ENCODE data around the gene BRIP1.
A peak's percentile ranks its signal among the peaks of the same experiment; 100 is the strongest.
"Not testable (repeated sequence)": the region's sequence is repeated elsewhere in the genome, so short reads cannot be mapped to it uniquely, and the experiment has no call there.

Gene BRIP1

DNA sequence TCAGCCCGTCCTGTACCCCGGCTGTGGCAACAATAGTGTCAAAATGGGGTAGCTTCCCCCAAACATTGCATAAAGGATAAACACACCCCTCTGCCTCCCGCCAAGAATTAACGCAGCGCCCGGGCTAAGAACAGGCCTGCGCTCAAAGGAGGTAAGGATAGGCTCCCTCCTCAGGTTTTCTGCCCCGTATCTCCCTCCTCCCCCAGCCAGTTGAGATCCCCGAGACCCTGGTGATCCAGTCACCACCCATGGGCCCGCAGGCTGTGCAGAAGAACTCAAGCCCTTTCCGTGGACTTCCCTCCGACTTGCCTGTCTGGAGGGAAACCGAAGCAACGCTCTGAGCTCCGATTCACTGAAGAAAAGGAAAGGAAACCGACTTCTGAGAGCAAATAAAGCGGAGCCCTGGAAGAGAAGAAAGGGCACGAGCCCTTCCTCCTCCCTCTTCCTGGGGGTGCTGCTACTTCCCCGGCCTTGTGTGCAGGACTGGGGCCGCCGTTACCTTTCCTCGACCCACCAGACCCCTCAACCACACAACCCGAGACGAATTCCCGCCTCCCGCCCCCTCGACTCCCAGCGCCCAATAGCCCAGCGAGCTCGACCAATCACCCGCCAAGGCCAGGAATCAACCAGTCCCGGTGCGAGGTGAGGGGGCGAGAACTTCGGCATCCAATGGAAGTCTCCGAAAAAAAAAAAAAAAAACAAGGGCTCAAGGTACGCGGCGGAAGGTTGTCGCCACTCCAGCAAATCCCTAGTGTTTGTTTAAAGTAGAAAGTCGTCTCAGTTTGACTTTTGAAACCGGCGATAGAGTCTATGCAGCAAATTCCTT lies at the start of gene BRIP1:
BRIP1 (minus strand) TSS at position 554 of the 826 bp plus-strand sequence. CDS start 1,989 bp downstream, outside the sequence.
- DNase-seq (ENCODE audit: low read depth in 2 of 2) = peak; percentile 67 to 73

DNA sequence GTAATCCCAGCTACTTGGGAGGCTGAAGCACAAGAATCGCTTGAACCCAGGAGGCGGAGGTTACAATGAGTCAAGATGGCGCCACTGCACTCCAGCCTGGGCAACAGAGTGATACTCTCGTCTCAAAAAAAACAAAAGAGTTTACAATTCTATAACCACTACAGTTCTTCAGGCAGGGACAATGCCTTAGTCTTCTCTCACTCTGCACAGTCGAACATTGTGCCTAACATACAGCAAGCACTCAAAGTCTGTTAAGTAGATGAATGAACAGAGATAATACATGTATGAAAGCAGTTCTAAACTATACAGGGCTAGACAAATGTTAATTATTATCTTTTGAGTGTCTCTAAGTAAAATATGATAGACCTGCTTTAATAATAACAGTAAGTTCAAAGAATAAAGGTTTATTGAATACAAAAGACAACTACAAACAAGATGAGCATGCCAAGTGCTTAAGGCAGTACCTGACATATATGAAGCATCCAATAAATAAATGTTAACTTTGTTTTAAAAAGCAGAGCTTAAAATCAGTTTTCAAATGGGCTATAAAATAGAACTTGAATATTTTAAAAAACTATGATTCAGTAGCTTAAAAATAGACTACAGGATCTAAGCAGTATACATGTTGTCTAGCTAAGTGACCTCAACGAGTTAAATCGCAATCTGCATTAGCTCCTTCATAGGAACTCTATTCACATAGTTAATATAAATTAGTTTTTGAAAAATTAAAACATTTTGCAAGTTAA lies 45.1 kb upstream of the BRIP1 start:
- no peak for DNase-seq (ENCODE audit: low read depth in 2 of 2)

DNA sequence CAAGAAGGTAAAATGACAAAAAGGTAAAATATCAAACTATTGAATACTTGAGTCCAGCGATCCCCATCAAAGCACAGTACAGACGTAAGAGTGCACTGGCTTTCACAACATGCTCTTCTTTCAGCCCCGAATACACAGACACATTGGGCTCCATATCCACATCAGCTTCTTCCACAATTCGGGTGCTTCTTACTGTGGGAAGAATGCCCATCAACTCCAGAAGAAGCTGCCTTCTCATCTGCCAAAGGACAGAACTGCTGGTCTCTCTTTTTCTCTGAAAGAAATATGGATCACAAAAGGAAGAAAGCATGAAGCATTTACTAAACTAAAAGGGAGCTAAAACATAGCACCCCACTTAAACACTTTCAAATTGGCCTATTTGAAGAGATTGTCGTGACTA lies 44.0 kb upstream of the BRIP1 start:
- DNase-seq (ENCODE audit: low read depth in 2 of 2) = no peak

DNA sequence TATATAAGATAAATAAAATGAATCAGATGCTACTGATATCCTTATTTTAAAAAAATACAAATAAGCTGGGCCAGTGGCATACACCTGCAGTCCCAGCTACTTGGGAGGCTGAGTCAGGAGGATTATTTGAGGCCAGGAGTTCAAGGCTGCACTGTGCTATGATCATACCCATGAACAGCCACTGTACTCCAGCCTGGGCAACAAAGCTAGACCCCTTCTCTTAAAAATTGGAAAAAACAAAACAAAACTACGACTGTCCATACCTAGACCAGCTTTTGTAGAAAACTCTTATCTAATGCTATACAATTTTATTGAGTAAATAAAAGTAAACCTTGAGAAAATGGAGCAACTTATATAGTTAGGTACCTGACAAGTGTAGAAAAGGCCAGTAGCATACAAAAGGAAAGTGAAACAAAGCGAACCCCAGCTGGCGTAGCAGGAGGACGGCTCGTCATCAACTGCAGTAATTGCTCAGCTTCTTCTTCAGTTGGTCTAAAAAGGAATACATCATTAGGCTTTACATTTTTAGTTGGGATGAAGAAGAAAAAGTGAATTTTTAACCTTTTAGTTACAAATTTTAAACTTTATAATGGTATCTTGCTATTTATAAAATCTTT lies 40.9 kb upstream of the BRIP1 start:
- no peak for DNase-seq (ENCODE audit: low read depth in 2 of 2)

DNA sequence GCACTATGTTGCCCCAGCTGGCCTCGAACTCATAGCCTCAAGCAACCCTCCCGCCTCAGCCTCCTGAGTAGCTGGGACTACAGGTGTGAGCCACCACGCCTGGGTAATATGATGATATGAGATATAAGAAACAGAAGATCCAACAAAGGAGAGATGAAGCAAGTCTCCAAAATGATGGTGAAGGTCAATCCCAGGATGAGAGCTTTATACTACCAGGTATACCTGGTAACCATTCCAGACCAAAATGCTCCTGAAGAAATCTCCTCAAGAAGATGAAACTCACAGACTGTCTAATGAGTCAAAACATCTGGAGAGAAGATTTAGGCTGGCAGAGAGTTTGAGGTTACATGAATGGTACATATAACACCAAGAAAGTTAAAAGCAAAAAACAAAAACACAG lies 39.9 kb upstream of the BRIP1 start:
- DNase-seq (ENCODE audit: low read depth in 2 of 2) = no peak

DNA sequence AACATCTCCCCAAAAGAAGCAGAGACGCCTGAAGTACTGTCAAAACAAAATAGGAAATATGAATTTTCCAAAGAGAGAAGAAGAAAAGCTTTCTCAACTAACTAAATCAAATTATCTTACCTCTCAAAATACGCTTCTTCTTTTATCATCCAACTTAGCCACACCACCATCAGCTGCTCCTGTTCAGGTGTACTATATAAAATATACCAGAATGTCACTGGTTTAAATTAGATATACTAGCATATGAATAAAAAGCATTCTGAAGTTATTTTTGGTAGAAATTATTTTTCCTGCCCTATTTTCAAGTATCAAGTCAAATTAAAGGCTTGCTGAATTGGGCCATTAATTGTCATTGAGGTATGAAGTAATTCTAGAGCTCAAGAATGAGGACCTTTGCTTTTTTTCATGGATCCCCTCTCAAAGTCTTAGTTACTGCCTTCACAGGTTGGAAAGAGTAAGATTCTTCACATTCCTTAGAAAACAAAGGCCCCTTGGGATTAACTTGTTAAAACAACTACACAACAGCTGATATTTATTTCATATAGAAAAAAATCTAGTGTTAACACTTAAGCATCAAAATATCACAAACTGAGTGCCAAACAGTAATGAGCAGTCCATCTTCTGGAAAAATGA lies 34.3 kb upstream of the BRIP1 start:
- no peak for DNase-seq (ENCODE audit: low read depth in 2 of 2)

DNA sequence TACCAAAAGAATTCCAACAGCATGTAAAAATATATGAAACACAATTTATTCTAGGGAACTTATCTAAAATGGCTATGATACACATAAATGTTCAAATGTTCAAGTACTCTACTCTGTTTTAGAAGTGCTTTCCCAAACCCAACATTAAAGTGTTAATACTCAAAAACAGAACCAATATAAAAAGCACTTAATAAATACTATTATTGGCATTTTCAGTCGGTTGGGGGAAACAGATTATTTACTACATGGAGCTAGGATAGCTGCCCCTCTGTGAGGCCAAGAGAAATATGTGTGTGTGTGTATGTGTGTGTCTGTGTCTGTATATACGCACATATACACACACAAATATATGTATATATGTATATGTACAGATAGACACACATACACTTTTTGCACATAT lies 32.1 kb upstream of the BRIP1 start:
- no peak for DNase-seq (ENCODE audit: low read depth in 2 of 2)

DNA sequence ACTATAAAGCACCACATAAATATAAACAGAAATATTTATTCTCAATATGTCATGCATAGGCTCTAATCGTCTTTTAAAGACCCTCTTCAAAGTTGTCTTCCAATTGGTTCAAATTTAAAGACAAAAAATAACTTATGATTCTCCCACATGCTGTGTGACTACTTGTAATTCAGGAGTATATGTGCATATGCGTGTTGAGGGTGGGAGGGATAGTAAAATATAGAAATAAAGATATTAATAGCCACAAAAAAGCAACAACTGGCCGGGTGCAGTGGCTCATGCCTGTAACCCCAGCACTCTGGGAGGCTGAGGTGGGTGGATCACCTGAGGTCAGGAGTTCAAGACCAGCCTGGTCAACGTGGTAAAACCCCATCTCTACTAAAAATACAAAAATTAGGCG lies 31.0 kb upstream of the BRIP1 start:
- DNase-seq (ENCODE audit: low read depth in 2 of 2) = not testable (repeated sequence)

DNA sequence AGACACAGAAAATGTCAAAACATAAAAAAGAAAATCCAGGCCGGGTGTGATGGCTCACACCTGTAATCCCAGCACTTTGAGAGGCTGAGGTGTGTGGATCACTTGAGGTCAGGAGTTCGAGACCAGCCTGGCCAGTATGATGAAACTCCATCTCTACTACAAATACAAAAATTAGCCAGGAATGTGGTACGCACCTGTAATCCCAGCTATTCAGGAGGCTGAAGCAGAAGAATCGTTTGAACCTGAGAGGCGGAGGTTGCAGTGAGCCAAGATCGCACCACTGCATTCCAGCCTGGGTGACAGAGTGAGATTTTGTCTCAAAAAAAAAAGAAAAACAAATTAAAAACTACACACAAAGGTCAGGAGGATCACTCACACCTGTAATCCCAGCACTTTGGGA lies 24.4 kb upstream of the BRIP1 start:
- DNase-seq (ENCODE audit: low read depth in 2 of 2) = not testable (repeated sequence)

DNA sequence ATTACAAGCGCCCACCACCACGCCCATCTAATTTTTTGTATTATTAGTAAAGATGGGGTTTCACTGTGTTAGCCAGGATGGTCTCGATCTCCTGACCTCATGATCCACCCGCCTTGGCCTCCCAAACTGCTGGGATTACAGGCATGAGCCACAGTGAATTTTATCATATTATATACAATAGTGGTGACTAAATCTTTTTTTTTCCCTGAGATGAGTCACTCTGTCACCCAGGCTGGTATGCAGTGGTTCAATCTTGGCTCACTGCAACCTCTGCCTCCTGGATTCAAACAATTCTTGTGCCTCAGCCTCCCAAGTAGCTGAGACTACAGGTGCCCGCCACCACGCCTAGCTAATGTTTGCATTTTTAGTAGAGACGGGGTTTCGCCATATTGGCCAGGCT lies 22.5 kb upstream of the BRIP1 start:
- DNase-seq (ENCODE audit: low read depth in 2 of 2) = not testable (repeated sequence)

DNA sequence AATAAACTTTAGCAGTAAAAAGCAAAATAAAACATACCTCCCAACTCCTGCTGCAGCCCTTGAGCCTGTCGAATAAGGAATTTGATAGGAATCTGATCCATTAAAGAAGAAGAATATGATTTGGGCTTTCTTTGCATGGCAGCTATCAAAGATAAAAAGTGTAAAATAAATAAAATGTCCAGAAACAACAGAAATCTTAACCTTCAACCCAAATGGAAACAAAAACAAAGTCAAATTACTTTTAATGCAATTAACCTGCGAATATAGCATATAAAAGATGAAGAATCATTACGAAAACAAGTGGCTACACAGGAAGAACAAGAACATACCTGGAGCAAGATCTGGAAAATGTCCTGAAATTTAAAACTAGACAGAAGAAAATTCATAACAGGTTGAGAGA lies 21.5 kb upstream of the BRIP1 start:
- no peak for DNase-seq (ENCODE audit: low read depth in 2 of 2)

DNA sequence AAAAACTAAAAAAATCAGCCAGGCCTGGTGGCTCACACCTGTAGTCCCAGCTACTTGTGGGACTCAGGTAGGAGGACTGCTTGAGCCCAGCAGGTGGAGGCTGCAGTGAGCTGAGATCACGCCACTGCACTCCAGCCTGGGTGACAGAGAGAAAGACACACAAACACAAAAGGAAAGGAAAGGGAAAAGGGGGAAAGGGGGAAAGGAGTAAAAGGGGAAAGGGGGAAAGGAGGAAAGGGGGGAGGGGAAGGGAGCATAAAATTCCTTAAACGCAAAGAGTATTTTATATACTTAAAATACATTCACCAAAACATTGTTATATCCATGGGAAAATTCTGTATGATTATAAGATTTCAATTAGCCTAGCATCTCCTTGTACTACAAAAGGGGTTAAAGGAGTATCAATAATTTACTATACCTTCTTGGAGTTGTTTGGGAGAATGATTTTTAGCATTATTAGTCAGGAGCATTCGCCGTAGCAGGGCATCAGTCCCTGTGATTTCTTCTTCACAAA lies 17.3 kb upstream of the BRIP1 start:
- DNase-seq (ENCODE audit: low read depth in 2 of 2) = no peak

DNA sequence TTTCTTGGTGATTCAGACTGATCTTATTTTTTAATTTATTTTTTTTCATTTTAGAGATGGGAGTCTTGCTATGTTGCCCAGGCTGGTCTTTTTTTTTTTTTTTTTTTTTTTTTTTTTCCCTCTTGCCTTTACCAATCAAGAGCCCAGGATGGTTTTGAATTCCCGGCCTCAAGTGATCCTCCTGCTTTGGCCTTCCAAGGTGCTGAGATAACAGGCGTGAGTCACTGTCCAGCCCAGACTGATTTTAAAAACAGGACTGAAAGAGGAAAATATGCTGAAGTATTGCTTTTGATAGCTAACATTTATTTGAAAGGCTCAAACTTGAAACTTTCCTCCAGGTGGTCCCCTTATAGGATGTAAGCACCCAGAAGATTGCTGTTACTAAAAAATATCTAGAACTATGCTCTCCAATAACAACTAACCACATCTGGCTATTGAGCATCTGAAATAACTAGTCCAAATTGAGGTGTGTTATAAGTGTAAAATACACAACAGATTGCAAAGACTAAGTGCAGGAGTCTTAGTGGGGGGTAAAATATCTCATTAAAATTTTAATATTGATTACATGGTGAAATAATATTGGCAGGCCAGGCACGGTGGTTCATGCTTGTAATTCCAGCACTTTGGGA lies 15.8 kb upstream of the BRIP1 start:
- DNase-seq (ENCODE audit: low read depth in 2 of 2) = no peak

DNA sequence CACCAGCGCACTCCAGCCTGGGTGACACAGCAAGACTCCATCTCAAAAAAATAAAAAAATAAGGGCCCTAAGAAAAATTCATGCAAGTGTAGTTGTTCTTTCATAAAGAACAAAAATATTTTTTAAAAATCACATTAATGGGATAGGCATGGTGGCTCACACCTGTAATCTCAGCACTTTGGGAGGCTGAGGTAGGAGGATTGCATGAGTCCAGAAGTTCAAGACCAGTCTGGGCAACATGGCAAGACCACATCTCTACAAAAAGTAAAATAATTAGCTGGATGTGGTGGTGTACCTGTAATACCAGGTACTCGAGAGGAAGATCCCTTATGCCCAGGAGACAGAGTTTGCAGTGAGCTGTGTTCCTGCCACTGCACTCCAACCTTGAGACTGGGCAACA lies 15.2 kb upstream of the BRIP1 start:
- no peak for DNase-seq (ENCODE audit: low read depth in 2 of 2)

DNA sequence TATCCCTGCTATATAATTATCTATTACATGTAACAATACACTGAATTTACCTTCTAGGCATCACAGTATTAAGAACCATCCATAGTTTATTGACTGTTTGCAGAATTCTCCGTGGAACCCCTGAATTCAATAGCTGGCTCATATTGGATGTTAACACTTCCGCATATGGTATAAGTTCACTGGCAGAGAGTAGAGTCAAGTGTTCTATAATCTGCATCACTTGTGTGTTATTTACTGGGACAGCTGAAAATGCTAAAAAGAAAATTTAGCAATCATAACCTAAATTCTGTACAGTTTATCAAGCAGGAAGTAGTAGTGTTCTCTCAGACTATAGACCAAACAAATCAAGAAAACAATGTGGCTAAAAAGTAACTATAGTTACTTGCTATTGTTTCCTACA lies 14.5 kb upstream of the BRIP1 start:
- DNase-seq (ENCODE audit: low read depth in 2 of 2) = no peak

DNA sequence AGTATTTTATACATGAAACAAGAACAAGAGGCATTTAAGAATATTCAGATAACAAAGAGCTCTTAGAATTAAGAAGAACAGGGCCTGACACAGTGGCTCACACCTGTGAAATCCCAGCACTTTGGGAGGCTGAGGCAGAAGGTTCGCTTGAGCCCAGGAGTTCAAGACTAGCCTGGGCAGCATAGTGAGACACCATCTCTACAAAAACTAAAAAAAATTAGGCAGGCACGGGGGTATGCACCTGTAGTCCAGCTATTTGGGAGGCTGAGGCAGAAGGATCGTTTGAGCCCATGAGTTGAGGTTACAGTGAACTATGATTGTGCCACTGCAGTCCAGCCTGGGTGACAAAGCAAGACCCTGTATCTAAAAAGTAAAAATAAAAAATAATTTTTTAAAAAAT lies 12.5 kb upstream of the BRIP1 start:
- DNase-seq (ENCODE audit: low read depth in 2 of 2) = no peak

DNA sequence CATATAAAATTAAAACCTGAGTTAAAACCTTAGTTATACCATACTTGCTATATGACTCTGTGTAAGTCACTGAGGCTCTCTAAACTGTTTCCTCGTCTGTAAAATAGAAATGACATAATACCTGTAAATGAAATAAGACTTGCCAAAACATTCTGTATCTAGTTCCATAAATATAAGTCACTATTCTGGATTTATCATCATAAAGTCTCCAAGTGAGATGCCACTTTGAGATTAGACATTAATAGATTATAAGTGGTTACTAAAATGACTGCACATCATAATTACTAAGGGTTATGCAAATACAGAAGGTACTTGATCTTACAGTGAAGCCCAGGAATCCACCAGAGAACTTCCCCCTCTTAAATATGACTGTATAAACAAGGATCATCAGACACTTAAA lies 12.0 kb upstream of the BRIP1 start:
- no peak for DNase-seq (ENCODE audit: low read depth in 2 of 2)

DNA sequence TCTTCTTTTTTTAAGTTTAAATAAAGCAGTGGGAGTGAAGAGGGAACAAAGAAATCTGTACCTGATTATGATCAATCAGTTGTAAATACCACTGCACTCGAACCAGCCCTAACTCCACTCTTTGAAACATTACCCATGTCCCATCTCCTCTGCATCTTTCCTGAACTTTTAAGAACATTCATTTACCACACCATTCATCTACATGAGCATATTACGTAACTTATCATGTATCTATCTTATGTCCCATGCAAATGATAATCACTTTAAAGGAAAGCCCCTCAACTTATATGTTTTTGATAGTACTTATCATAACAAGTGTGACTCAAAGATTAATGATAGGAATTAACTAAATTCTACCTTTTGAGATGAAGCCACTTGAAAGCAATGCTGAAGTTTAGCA lies 10.7 kb upstream of the BRIP1 start:
- DNase-seq (ENCODE audit: low read depth in 2 of 2) = no peak

DNA sequence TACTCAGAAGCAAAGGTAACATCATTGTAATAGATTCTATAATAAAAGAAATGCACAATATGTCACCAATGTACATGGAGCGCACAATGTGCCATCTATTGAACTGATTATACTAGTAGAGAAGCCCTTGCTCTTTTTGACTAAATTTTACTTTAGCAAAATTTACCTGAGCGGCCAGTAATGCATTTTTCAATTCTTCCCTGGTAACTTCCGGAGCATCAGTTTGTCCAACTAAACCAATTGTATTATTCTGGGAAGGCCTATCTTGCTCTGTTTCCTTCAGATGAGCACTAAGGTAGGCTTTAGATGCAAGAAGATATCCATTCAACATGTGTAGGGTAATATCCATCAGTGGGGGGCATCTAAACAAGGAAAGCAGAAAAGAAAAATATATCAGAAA lies 8.8 kb upstream of the BRIP1 start:
- no peak for DNase-seq (ENCODE audit: low read depth in 2 of 2)

DNA sequence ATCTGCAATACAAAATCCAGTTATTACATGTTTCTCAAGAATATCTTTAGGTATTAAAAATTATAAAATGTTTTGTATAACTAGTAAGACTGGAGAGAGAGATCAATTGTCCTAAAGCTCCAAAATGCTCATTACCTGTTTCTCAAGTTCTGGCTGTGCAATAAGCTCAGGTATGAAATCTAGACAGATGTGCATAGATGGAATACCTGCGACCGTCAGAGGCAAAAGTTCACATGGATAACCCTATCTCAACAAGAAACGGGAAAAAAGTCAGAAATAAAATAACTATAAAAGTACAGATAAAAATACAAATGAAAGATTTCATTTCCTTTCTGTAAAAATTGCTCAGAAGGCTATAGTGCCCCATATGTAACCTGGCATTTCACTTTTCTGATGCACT lies 5.8 kb upstream of the BRIP1 start:
- no peak for DNase-seq (ENCODE audit: low read depth in 2 of 2)

DNA sequence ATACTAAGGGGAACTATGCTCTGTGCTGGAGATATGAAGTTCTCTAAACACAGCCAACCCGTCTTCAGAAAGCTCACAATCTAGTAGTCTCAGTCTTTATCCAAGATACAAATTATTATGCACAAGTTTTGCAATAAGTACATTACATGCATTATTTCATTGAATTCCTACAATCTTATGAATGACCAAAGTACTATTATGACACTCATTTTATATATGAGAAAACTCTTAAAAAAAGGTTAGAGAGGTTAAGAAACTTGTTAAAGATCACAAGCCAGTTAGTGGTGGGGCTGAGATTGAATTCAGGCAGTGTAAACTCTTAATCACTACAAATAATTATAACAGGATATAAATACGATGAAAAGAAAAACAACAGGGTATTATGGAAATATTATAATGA lies 4.7 kb upstream of the BRIP1 start:
- no peak for DNase-seq (ENCODE audit: low read depth in 2 of 2)

DNA sequence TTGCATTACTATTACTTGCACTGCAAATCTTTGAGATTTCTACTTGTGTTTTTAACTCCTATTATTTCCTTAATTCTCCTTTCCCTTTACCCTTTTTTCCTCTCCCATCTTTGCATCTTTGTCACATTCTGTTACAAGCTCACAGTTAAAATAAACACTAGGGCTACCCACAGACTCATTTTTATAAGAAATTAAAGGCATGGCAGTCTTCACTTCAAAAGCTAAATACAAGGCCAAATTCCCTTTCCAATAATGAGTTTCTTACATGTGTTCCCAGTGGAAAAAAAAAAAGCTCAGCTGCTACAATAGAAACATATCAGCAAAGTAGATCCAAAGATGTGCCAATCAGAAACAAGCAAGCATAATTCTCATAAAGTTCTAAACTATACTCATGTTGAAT lies 3.7 kb upstream of the BRIP1 start:
- DNase-seq (ENCODE audit: low read depth in 2 of 2) = no peak
